ENCODE results near the gene OSBPL5. TPM values are rescaled to one million over a fixed set of nuclear protein-coding genes. Genes with fewer than 3 reads are reported as not detected.

The OSBPL5 gene
- total RNA-seq, 4 donors from 2014 or later: 9.2 to 18.5 (median 14.0) TPM

GRCh38 chr11:3139481-3140290 is 25.4 kb downstream of the OSBPL5 start:
- in situ Hi-C loops (cut with MboI; ENCODE audit: low sequenced_read_pairs in 4 of 4) (no loop called here), intact Hi-C loops (cut with DNase I; ENCODE audit: low total_unique reads) (no loop called here)
- TF ChIP-seq POLR2A (IDR thresholded peaks at IDR 0.05) (no peak), CTCF (IDR thresholded peaks at IDR 0.05 in 4 of 5, conservative IDR thresholded peaks at IDR 0.05 in 1 of 5) (no peak)
- no peak overlapping the region for H3K4me3 ChIP-seq
- no peak overlapping the region for H3K27ac ChIP-seq
- ATAC-seq (no peak), DNase-seq (no peak)
- no peaks in the 10 kb centered on the region for H3K27me3 ChIP-seq
- H3K9me3 ChIP-seq: no peaks in the 10 kb centered on the region
- peaks cover 0 to 9% of the 10 kb centered on the region in 2 donors for H3K4me1 ChIP-seq
- H3K36me3 ChIP-seq: no peaks in the 10 kb centered on the region

- Histone ChIP-seq H3K27ac (no peak overlapping the region), H3K4me3 (no peak overlapping the region), H3K36me3 (no peaks in the 10 kb centered on the region), H3K9me3 (no peaks in the 10 kb centered on the region), H3K4me1 (peaks cover 0 to 9% of the 10 kb centered on the region in 2 donors), H3K27me3 (no peaks in the 10 kb centered on the region)
- ATAC-seq (no peak), DNase-seq (no peak)
- no peak for TF ChIP-seq POLR2A (IDR thresholded peaks at IDR 0.05)
- in situ Hi-C loops (cut with MboI; ENCODE audit: low sequenced_read_pairs in 4 of 4) (no loop called here), intact Hi-C loops (cut with DNase I; ENCODE audit: low total_unique reads) (no loop called here)
Observed at GRCh38 chr11:3139086-3139440, 26.0 kb downstream of the OSBPL5 start.

- Histone ChIP-seq H3K27me3 (no peaks in the 10 kb centered on the region), H3K36me3 (no peaks in the 10 kb centered on the region), H3K27ac (no peak overlapping the region), H3K4me3 (no peak overlapping the region), H3K9me3 (no peaks in the 10 kb centered on the region), H3K4me1 (peaks cover 0 to 9% of the 10 kb centered on the region in 2 donors)
- TF ChIP-seq CTCF (IDR thresholded peaks at IDR 0.05 in 4 of 5, conservative IDR thresholded peaks at IDR 0.05 in 1 of 5) (no peak), POLR2A (IDR thresholded peaks at IDR 0.05) (no peak)
- DNase-seq (no peak), ATAC-seq (no peak)
- intact Hi-C loops (cut with DNase I; ENCODE audit: low total_unique reads): no loop called here
- in situ Hi-C loops (cut with MboI; ENCODE audit: low sequenced_read_pairs in 4 of 4): no loop called here
Observed at GRCh38 chr11:3138178-3139085, 26.7 kb downstream of the OSBPL5 start.

- DNase-seq (no peak), ATAC-seq (no peak)
- TF ChIP-seq CTCF (IDR thresholded peaks at IDR 0.05 in 4 of 5, conservative IDR thresholded peaks at IDR 0.05 in 1 of 5) (no peak), POLR2A (IDR thresholded peaks at IDR 0.05) (no peak)
- in situ Hi-C loops (cut with MboI; ENCODE audit: low sequenced_read_pairs in 4 of 4) (no loop called here), intact Hi-C loops (cut with DNase I; ENCODE audit: low total_unique reads) (no loop called here)
- H3K36me3 ChIP-seq: no peaks in the 10 kb centered on the region
- H3K27me3 ChIP-seq: no peaks in the 10 kb centered on the region
- H3K27ac ChIP-seq: no peak overlapping the region
- H3K9me3 ChIP-seq: no peaks in the 10 kb centered on the region
- H3K4me1 ChIP-seq: peaks cover 0 to 9% of the 10 kb centered on the region in 2 donors
- H3K4me3 ChIP-seq: no peak overlapping the region
Observed at GRCh38 chr11:3137486-3138177, 27.5 kb downstream of the OSBPL5 start.

All from gastrocnemius medialis (tissue), 4 donors.